ENCODE data around the gene TARS1. TPM values are rescaled to one million over a fixed set of nuclear protein-coding genes. Genes with fewer than 3 reads are reported as not detected.

TARS1 gene
- total and polyA plus RNA-seq, 2 of the 4 experiments (the other 2 are of a cell fraction), result 90.8 to 175 TPM

DNA sequence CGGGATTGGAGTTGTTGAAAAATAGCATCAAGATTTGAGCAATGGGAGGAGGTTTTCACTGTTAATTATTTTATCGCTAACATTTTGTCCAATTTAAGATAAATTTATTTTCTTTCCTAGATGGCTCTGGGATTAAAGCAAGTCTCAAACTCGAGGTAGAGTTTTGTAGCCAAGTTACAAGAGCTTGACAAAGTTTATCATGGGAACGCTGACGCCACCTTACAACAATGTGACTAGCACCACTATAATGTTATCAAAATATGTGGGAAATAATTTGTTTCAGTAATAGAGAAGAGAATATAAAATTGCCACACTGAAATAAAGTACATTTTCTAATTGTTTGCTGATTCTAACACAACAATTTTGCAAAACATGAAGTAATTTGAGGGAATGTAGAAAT is 19.8 kb upstream of the TARS1 start:
- TF ChIP-seq RCOR1 (IDR thresholded peaks at IDR 0.05; ENCODE audit: insufficient replicate concordance, low read length), result no peak
- TF ChIP-seq RAD21 (IDR thresholded peaks at IDR 0.05; ENCODE audit: low read length), result no peak
- TF ChIP-seq MXI1 (IDR thresholded peaks at IDR 0.05; ENCODE audit: borderline replicate concordance, low read depth, low read length), result no peak
- no peak for TF ChIP-seq MAZ (IDR thresholded peaks at IDR 0.05; ENCODE audit: borderline replicate concordance, low read depth, low read length)
- TF ChIP-seq SMC3 (IDR thresholded peaks at IDR 0.05; ENCODE audit: low read depth, low read length), result no peak
- no peak for TF ChIP-seq FOS (IDR thresholded peaks at IDR 0.05; ENCODE audit: low read depth, low read length)
- TF ChIP-seq MAFK (IDR thresholded peaks at IDR 0.05; ENCODE audit: low read depth, low read length), result no peak
- TF ChIP-seq CHD1 (IDR thresholded peaks at IDR 0.05; ENCODE audit: low read depth, low read length), result no peak
- no peak for TF ChIP-seq NFE2L2 (IDR thresholded peaks at IDR 0.05; ENCODE audit: low read depth, low read length)
- no peak for TF ChIP-seq POLR2A (IDR thresholded peaks at IDR 0.05; ENCODE audit: low read depth, low read length)
- TF ChIP-seq RFX5 (IDR thresholded peaks at IDR 0.05; ENCODE audit: low read depth, low read length), result no peak
- no peak for TF ChIP-seq USF2 (IDR thresholded peaks at IDR 0.05; ENCODE audit: low read depth, low read length)
- TF ChIP-seq CEBPB (IDR thresholded peaks at IDR 0.05; ENCODE audit: low read depth, low read length), result no peak
- TF ChIP-seq BHLHE40 (IDR thresholded peaks at IDR 0.05; ENCODE audit: low read depth, low read length), result no peak
- TF ChIP-seq CTCF (conservative IDR thresholded peaks at IDR 0.05; ENCODE audit: low read depth, low read length), result no peak
- TF ChIP-seq, protein P1, sequence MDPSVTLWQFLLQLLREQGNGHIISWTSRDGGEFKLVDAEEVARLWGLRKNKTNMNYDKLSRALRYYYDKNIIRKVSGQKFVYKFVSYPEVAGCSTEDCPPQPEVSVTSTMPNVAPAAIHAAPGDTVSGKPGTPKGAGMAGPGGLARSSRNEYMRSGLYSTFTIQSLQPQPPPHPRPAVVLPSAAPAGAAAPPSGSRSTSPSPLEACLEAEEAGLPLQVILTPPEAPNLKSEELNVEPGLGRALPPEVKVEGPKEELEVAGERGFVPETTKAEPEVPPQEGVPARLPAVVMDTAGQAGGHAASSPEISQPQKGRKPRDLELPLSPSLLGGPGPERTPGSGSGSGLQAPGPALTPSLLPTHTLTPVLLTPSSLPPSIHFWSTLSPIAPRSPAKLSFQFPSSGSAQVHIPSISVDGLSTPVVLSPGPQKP (IDR thresholded peaks at IDR 0.05; ENCODE audit: borderline replicate concordance, low read depth, low read length), result no peak
- H2BK15ac ChIP-seq (ENCODE audit: low read depth, low read length), result no peak overlapping the region
- H3K79me1 ChIP-seq (ENCODE audit: low read depth in 1 of 2, low read length in 2 of 2), result no peaks in the 10 kb centered on the region
- no peaks in the 10 kb centered on the region for H4K20me1 ChIP-seq (ENCODE audit: insufficient read depth, low read length)
- intact Hi-C loops (cut with micrococcal nuclease) (loop anchor here (5.0 to 10.0 kb wide), 4 partner anchors 796 to 1189 kb away; partner anchors contain the start of gene SUB1), in situ Hi-C loops (cut with MboI; ENCODE audit: low sequenced_read_pairs) (loop anchor here (10.0 to 25.0 kb wide), 3 partner anchors 234 to 936 kb away; no protein-coding TSS in a partner anchor), dilution Hi-C loops (cut with HindIII; ENCODE audit: low sequenced_read_pairs, unreplicated experiment) (no loop called here)
- H2AFZ ChIP-seq (replicated peaks; ENCODE audit: low read length, poor library complexity), result no peak overlapping the region
- H4K8ac ChIP-seq (ENCODE audit: low read depth in 2 of 2, low read length in 2 of 2), result no peak overlapping the region; a peak in 1 of 4 replicates
- H2BK5ac ChIP-seq (ENCODE audit: low read depth, low read length, poor library complexity, severe bottlenecking), result no peak overlapping the region
- H3K18ac ChIP-seq (ENCODE audit: low read depth, low read length), result no peak overlapping the region
- no peak overlapping the region for H2AK5ac ChIP-seq (ENCODE audit: low read depth, low read length)
- H3K9ac ChIP-seq (ENCODE audit: low read depth, low read length), result no peak overlapping the region
- H2BK20ac ChIP-seq (ENCODE audit: low read depth, low read length), result no peak overlapping the region
- no peaks in the 10 kb centered on the region for H3K9me3 ChIP-seq (ENCODE audit: control insufficient read depth, insufficient read depth, low read length)
- H4K5ac ChIP-seq (ENCODE audit: low read depth, low read length), result no peak overlapping the region
- H3K4me3 ChIP-seq (ENCODE audit: insufficient read depth, low read depth, low read length), result no peak overlapping the region
- no peak overlapping the region for H2BK120ac ChIP-seq (ENCODE audit: low read depth, low read length)
- H3K56ac ChIP-seq (ENCODE audit: extremely low read depth, insufficient read depth, low read length), result no peak overlapping the region
- DNase-seq (no peak), ATAC-seq (ENCODE audit: low read depth) (no peak)
- no peaks in the 10 kb centered on the region for H3K36me3 ChIP-seq (ENCODE audit: control insufficient read depth, insufficient read depth, low read length)
- WGBS, 2 experiments (ENCODE audit: extremely low coverage in 2 of 2, insufficient read length in 1 of 2), result no CpG with 5 or more reads among the region's 5 CpGs
- ChIA-PET POLR2A (ENCODE audit: unreplicated experiment) (no interaction called here), CTCF (interaction anchor here (0.7 kb wide), 1 partner anchor 714 kb away, joined by 3 read pairs; no protein-coding TSS in a partner anchor)
- H3K4me1 ChIP-seq (ENCODE audit: control insufficient read depth, insufficient read depth, low read length), result no peaks in the 10 kb centered on the region; the same call in 1 of the 2 replicates
- H4K91ac ChIP-seq (ENCODE audit: insufficient read depth, low read depth, low read length), result no peak overlapping the region
- no TSS peak for BruUV-seq (replicated peaks)
- no peak overlapping the region for H3K4me2 ChIP-seq (ENCODE audit: low read depth, low read length)
- no peaks in the 10 kb centered on the region for H3K27me3 ChIP-seq (ENCODE audit: control insufficient read depth, insufficient read depth, low read length)
- H2AK9ac ChIP-seq (replicated peaks; ENCODE audit: low read depth, low read length, poor library complexity), result no peak overlapping the region
- H3K27ac ChIP-seq (ENCODE audit: insufficient read depth, low read length), result no peak overlapping the region
- no peak overlapping the region for H3K4ac ChIP-seq (ENCODE audit: low read depth, low read length)
- H3K9me1 ChIP-seq (ENCODE audit: insufficient read depth, low read length), result no peaks in the 10 kb centered on the region
- no peak overlapping the region for H3K14ac ChIP-seq (replicated peaks; ENCODE audit: low read depth, low read length)
- no peak overlapping the region for H3K23ac ChIP-seq (ENCODE audit: low read depth, low read length)

All from IMR-90 (cell line).